Right atrium auricular region (tissue), 2 donors: Measurements from ENCODE around the gene TMSB10. TPM values are rescaled to one million over a fixed set of nuclear protein-coding genes. Genes with fewer than 3 reads are reported as not detected.
"Not testable (repeated sequence)": the region's sequence is repeated elsewhere in the genome, so short reads cannot be mapped to it uniquely, and the experiment has no call there.

Experiments used
- DNase-seq: peaks from one replicate; pipeline ENCODE4 v3.0.0-alpha.2; 2019; ENCODE audit warnings: low spot score
- H3K27ac ChIP-seq, 2 donors: fragments of 200-600 bp; sonication (generic); 1 replicate in 1 of 2; 2 replicates in 1 of 2; pipeline ENCODE4 v1.5.1; 2016 to 2019
- H3K27me3 ChIP-seq, 2 donors: fragments of 200-600 bp; sonication (generic); one replicate each; pipeline versions ENCODE4 v1.5.1 to v1.6.0; 2017 to 2019
- H3K36me3 ChIP-seq: fragments of 200-600 bp; sonication (generic); one replicate; pipeline ENCODE4 v1.5.1; 2016
- H3K4me1 ChIP-seq, 2 donors: fragments of 200-600 bp; sonication (generic); one replicate each; pipeline versions ENCODE4 v1.5.1 to v1.6.0; 2017 to 2019
- H3K4me3 ChIP-seq, 2 donors: fragments of 200-600 bp; sonication (generic); 1 replicate in 1 of 2; 2 replicates in 1 of 2; pipeline ENCODE4 v1.5.1; 2017 to 2019; ENCODE audit warnings: mild to moderate bottlenecking in 1 of 2, moderate library complexity in 1 of 2
- H3K9me3 ChIP-seq, 2 donors: fragments of 200-600 bp; sonication (generic); one replicate each; pipeline ENCODE4 v1.5.1; 2019
- CTCF ChIP-seq, 2 donors: fragments of 200-600 bp; sonication (generic); IDR thresholded peaks; one replicate each; pipeline ENCODE4 v1.5.1; 2019; ENCODE audit warnings: antibody characterized with exemption in 2 of 2
- total RNA-seq, 2 donors: library from RNA; depleted of rRNA; stranded (reverse); fragments of >200 nt; gene quantifications; one replicate each; pipeline ENCODE4 v1.1.0, GENCODE V29; 2016

The TMSB10 gene
- total RNA-seq, 2 donors from 2014 or later, result 1,113 to 1,769 TPM

- no peak for TF ChIP-seq CTCF (IDR thresholded peaks at IDR 0.05)
- Histone ChIP-seq H3K27ac (no peak overlapping the region), H3K27me3 (no peaks in the 10 kb centered on the region)
These were observed 35.1 kb upstream of the TMSB10 start for GRCh38 chr2:84870306-84870705.

GRCh38 chr2:84872691-84873090 lies 32.8 kb upstream of the TMSB10 start:
- H3K27me3 ChIP-seq, H3K9me3 ChIP-seq, H3K4me1 ChIP-seq, H3K4me3 ChIP-seq, H3K27ac ChIP-seq, H3K36me3 ChIP-seq: not testable (repeated sequence)
- DNase-seq, result peak; percentile 42

More at GRCh38 chr2:84870306-84870705, 35.1 kb upstream of the TMSB10 start:
- peak; percentile 54 for DNase-seq
- H3K9me3 ChIP-seq, result no peaks in the 10 kb centered on the region
- no peak overlapping the region for H3K4me3 ChIP-seq
- H3K4me1 ChIP-seq, result no peaks in the 10 kb centered on the region
- no peaks in the 10 kb centered on the region for H3K36me3 ChIP-seq

- Histone ChIP-seq H3K36me3 (no peaks in the 10 kb centered on the region), H3K27me3 (no peaks in the 10 kb centered on the region), H3K4me1 (no peaks in the 10 kb centered on the region), H3K9me3 (no peaks in the 10 kb centered on the region), H3K4me3 (no peak overlapping the region), H3K27ac (no peak overlapping the region)
- no peak for TF ChIP-seq CTCF (IDR thresholded peaks at IDR 0.05)
- no peak for DNase-seq
These were observed 32.1 kb upstream of the TMSB10 start for GRCh38 chr2:84873350-84873749.

- Histone ChIP-seq H3K4me3 (no peak overlapping the region), H3K27me3 (no peaks in the 10 kb centered on the region), H3K4me1 (peaks cover 0 to 2% of the 10 kb centered on the region in 2 donors), H3K36me3 (no peaks in the 10 kb centered on the region), H3K9me3 (no peaks in the 10 kb centered on the region), H3K27ac (no peak overlapping the region)
- TF ChIP-seq CTCF (IDR thresholded peaks at IDR 0.05), result no peak
- peak; percentile 28 for DNase-seq
These were observed 30.9 kb upstream of the TMSB10 start for GRCh38 chr2:84874381-84875212.

- peak; percentile 50 for DNase-seq
- peaks cover 2 to 5% of the 10 kb centered on the region in 2 donors for H3K27me3 ChIP-seq
- no peak overlapping the region for H3K4me3 ChIP-seq
- H3K4me1 ChIP-seq, result peaks cover 0 to 8% of the 10 kb centered on the region in 2 donors
- no peaks in the 10 kb centered on the region for H3K9me3 ChIP-seq
- TF ChIP-seq CTCF (IDR thresholded peaks at IDR 0.05), result no peak
- H3K36me3 ChIP-seq, result no peaks in the 10 kb centered on the region
- H3K27ac ChIP-seq, result no peak overlapping the region
These were observed 30.3 kb upstream of the TMSB10 start for GRCh38 chr2:84875213-84875560.

GRCh38 chr2:84875619-84876018 lies 29.8 kb upstream of the TMSB10 start:
- H3K36me3 ChIP-seq, H3K27me3 ChIP-seq, DNase-seq, H3K4me3 ChIP-seq, H3K9me3 ChIP-seq, H3K27ac ChIP-seq: not testable (repeated sequence)
- peaks cover 0 to 12% of the 10 kb centered on the region in 2 donors for H3K4me1 ChIP-seq

- Histone ChIP-seq H3K27ac (no peak overlapping the region), H3K36me3 (no peaks in the 10 kb centered on the region), H3K27me3 (peaks cover 8 to 12% of the 10 kb centered on the region in 2 donors), H3K9me3 (no peaks in the 10 kb centered on the region), H3K4me3 (no peak overlapping the region), H3K4me1 (peaks cover 0 to 20% of the 10 kb centered on the region in 2 donors)
- TF ChIP-seq CTCF (IDR thresholded peaks at IDR 0.05), result no peak
- peak; percentile 7 for DNase-seq
These were observed 29.1 kb upstream of the TMSB10 start for GRCh38 chr2:84876369-84876768.
